OCI-LY1 (cell line): Measurements from ENCODE around the gene CCR2.

ENCODE experiments used
- CTCF ChIP-seq: fragments of 200-600 bp; sonication (generic), shearing (Covaris generic); IDR thresholded peaks from 2 replicates; pipeline ENCODE4 v1.5.1; 2017; ENCODE audit warnings: mild to moderate bottlenecking, antibody characterized with exemption, low read length, moderate library complexity, mixed read lengths
- EZH2 ChIP-seq: fragments of 200-600 bp; sonication (generic), shearing (Covaris generic); IDR thresholded peaks from 2 replicates; pipeline ENCODE4 v1.8.0; 2017; ENCODE audit warnings: borderline replicate concordance, mixed run types, mild to moderate bottlenecking, antibody characterized with exemption, low read length, moderate library complexity, mixed read lengths

- no peak for TF ChIP-seq CTCF
- TF ChIP-seq EZH2, result no peak
Measured at GRCh38 chr3:46353090-46353489, 821 bp upstream of the CCR2 start.
